Stimulated activated naive CD4-positive, alpha-beta T cell (primary cell): ENCODE results near the gene ZNF407.
A peak's percentile ranks its signal among the peaks of the same experiment; 100 is the strongest.

Source experiments
- DNase-seq, 6 experiments: peaks; one replicate each; lab custom pipeline; 2025; lab: John Stamatoyannopoulos, UW

Gene ZNF407

DNA sequence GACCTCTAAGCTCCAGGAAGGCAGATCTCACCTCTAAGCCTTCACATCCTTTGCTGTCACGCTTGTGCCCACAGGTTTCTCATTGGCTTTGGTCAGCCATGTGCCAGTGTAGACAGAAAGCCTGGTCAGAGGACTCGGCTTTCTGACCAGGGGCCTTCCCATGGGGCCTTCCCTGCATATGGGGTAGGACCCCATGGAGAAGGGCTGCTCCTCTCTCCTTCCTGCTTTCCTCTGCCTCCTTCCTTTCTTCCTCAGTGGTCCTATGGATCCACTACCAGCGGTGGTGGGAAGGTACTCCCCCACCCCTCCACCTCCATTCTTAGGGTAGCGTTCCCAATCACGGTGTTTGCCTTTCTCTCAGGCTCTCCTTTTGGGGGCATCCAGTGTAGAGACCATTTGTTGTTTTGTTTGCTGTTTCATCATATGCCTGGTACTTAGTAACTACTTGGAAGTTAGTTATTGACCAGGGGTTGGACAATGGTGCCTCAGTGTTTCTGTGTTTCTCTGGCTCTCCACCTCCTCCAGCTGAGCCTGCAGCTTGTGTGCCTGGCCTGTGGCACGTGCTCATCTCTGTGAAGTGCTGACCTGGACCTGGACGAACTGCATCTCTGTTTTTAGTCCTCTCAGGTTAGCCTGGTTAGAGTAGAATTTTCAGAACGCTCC is 71.6 kb downstream of the ZNF407 start:
- DNase-seq = no peak

- DNase-seq = no peak
These were observed 74.7 kb downstream of the ZNF407 start for GRCh38 chr18:74672371-74672770.

- DNase-seq = no peak
These were observed 76.8 kb downstream of the ZNF407 start for GRCh38 chr18:74674487-74674886.

DNA sequence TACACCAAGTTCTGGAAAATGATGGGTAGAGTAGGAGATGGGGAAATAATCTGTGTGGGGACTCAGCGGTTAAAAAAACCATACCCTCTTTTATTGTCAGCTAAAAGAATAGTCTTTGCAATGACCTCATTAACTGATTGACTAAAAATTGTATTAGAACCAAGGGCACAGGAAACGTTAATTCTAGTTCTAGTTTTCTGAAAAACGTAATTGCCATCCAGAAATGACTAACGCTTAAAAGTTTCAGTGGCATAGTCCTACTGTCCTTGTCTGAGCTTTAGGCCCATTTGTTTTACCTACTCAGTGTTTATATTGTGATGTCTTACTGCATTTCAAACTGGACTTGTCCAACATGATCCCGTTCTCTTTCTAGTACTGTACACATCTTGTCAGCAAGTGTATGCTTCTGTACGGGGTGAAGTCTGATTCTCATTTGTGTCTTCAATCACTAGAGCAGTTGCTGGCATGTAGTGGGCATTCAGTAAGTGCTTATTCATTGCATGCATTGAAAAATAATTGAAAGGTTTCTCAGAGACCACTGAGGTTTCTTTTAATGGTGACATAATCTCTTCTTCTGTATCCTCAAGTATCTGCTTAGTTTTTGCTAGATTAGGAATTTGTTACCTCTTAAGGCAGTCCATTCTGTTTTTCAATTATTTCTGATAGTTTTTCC is 81.5 kb downstream of the ZNF407 start:
- no peak for DNase-seq

- no peak for DNase-seq
These were observed 82.0 kb downstream of the ZNF407 start for GRCh38 chr18:74679679-74680076.

- DNase-seq = peak in 1 of 6 experiments; percentile 5
These were observed 84.7 kb downstream of the ZNF407 start for GRCh38 chr18:74682141-74682990.

DNA sequence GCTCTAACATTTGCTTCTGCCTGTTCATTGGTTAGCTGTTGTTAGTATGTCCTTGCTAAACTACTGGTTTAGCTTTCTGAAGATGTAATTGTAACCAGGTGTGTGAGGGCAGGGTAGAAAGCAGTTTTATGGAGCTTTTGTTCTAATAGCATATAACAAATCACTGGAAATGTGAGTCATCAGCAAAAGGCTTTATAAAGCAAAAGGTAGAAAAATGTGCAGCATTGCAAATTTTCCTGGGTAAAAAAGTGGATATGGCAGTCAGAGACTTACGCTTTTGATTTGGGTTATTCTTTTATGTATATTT is 85.3 kb downstream of the ZNF407 start:
- DNase-seq = no peak

- no peak for DNase-seq
These were observed 85.9 kb downstream of the ZNF407 start for GRCh38 chr18:74683573-74683972.

- DNase-seq = no peak
These were observed 91.6 kb downstream of the ZNF407 start for GRCh38 chr18:74689251-74689650.

- DNase-seq = peak in 1 of 6 experiments; percentile 3
These were observed 94.8 kb downstream of the ZNF407 start for GRCh38 chr18:74692367-74693013.

DNA sequence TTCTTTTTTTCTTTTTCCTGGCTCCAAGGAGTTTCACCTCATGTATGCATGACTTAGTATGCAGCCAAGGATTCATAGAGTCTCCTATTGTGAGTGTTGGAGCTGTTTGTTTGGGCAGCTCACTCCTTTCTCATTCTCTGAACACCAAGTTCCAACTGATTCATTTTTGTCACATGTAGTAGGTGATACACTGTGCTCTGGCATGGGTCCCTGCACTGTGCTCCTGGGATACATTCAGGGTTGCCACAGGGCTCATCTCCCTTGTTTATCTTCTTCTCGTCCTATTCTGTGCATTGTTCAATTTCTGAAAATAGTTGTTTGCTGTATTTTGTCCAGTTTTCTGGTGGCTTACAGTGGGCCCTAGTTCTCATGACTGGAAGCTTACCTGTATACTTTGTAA is 96.8 kb downstream of the ZNF407 start:
- DNase-seq = no peak

- DNase-seq = no peak
These were observed 97.5 kb downstream of the ZNF407 start for GRCh38 chr18:74695170-74695569.

GRCh38 chr18:74698881-74699280 is 101.2 kb downstream of the ZNF407 start:
- DNase-seq = no peak

DNA sequence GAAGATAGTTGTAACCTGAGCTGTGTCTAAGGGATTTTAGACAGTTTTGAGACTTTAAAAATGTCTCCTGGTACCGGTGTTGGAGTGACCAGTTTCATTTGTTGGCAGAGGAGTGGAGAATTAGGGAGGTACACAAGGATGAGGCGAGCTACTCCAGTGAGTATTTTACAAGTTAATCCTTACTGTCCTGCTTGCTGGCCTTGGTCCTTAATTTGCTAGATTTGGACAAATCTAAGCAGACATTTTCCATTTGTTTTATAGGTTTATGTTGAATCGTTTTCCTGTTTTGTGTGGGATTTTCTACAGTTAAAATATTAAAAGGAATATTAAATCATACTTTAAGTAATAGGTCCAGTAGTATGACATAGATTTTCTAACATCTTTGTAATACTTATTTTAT is 101.8 kb downstream of the ZNF407 start:
- DNase-seq = no peak

- DNase-seq = no peak
These were observed 105.3 kb downstream of the ZNF407 start for GRCh38 chr18:74702950-74703349.

DNA sequence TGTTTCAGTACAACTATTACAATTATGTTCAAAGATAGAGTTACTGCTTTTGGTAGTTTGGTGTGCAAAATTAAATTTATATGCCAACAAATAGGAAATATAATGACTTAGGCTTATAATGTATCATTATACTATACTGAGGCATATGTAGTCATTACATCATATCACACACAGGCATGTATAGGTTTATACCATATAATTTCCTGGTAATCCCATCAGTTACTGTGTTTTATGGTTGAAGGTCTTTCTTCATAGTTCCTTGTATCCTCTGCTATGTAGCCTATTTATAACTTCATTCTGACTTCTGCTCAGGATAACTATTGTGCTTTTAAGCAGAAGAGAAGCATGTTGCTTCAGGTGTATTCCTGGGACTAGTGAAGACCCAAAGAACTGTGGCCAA is 110.5 kb downstream of the ZNF407 start:
- DNase-seq = no peak

GRCh38 chr18:74709452-74709851 is 111.8 kb downstream of the ZNF407 start:
- no peak for DNase-seq

DNA sequence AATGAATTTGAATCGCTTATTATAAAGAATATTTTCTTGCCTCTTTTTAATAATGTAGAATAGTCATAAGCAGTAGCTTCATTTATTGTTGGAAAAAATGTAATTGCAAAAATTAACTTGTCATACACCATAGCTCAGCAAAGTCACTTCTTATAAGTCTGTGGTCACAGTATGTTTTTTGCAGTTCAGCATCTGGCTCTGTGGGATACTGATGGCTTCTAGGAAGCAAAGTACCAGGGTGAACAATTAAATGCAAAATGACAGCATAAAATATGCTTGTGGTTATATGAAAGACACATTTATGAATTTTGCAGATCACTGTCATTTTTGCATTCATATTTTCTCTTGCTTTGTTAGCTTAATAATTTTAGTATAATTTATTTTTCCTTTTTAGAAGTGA is 116.5 kb downstream of the ZNF407 start:
- DNase-seq = no peak

GRCh38 chr18:74714791-74715190 is 117.1 kb downstream of the ZNF407 start:
- no peak for DNase-seq

DNA sequence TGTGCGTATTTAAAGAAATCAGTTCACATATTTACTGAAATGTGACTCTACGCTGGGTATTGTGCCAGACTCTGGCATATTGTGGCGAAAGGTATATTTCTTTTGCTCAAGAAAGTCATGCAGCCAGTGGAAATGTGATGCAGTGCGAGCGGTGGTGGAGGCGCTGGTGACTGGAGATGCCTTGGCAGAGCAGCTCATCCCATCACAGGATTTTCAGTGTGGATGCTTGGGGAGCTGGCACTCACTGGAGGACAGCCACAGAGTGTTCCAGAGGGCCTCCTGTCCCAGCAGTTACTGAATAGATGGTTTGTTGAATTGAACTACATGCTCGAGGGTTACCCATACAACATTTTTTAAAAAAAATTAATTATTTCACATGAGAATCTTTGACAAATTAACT is 117.6 kb downstream of the ZNF407 start:
- DNase-seq = no peak

DNA sequence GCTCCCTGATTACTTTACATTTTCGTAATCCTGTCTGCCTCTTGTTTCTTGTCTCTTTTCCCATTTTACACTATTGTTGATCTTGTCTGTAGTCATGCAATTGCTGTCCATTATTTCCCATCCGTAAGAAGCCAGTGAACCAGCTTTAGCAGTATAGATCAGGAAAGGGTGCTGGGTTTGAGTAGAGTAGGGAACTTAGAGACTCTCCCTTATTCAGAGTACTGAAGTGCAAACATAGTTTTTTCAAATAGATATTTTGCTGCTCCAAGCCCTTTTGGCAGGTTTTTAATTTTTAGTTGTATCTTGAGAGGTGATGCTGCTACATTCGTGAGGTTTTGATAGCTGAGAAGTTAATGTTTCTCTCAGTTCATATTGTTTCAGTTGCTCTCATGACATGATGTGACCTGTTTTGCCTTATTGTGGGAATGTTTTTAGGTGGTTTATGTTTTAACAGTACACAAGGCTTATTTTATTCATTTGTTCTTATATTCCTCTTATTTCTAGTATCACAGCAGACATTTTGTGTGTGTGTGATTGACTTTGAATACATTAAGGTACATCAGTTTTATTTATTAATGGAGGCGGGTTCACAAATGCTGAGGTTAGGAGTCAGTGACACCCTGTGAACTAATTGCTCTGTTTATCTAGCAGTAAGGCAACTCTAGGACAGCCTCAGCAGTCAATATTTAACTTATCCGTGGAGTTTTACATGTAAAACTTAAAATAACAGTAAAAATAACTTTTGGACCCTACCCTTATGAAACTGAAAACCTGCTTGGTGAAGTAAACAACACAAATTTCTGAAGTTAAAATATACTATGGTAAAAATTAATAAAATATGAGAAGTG is 118.4 kb downstream of the ZNF407 start:
- DNase-seq = no peak

GRCh38 chr18:74718312-74718711 is 120.6 kb downstream of the ZNF407 start:
- DNase-seq = no peak
